HG03135 (cell line): ENCODE measurements around the gene TMPRSS6.

Experiments
- ATAC-seq: cut with Tn5 transposase; IDR thresholded peaks from one replicate; pipeline ENCODE4 v1.9.1; 2021; ENCODE audit warnings: mild to moderate bottlenecking, moderate library complexity; ENCODE audit not compliant: unreplicated experiment

Gene TMPRSS6

GRCh38 chr22:37017356-37017755 is 92.2 kb downstream of the TMPRSS6 start:
- no peak for ATAC-seq

GRCh38 chr22:37016134-37016910 is 93.2 kb downstream of the TMPRSS6 start:
- ATAC-seq: no peak

GRCh38 chr22:37015587-37015878 is 94.0 kb downstream of the TMPRSS6 start:
- ATAC-seq: no peak
